Cerebellar cortex (tissue), 1 donor: Measurements from ENCODE around the gene AKR1B15.
"Not testable (repeated sequence)": the region's sequence is repeated elsewhere in the genome, so short reads cannot be mapped to it uniquely, and the experiment has no call there.

Source experiments
- DNase-seq: peaks from one replicate; pipeline ENCODE4 v3.0.0-alpha.2; 2015; ENCODE audit warnings: low spot score

AKR1B15 gene

GRCh38 chr7:134532954-134533218 is 16.0 kb upstream of the AKR1B15 start:
- no peak for DNase-seq

- no peak for DNase-seq
Measured at GRCh38 chr7:134533288-134533771, 15.6 kb upstream of the AKR1B15 start.

GRCh38 chr7:134534633-134535032 is 14.3 kb upstream of the AKR1B15 start:
- DNase-seq: no peak

- DNase-seq: no peak
Measured at GRCh38 chr7:134535272-134535918, 13.5 kb upstream of the AKR1B15 start.

- no peak for DNase-seq
Measured at GRCh38 chr7:134535919-134536299, 13.0 kb upstream of the AKR1B15 start.

GRCh38 chr7:134536558-134536957 is 12.4 kb upstream of the AKR1B15 start:
- DNase-seq: not testable (repeated sequence)

GRCh38 chr7:134537273-134537781 is 11.6 kb upstream of the AKR1B15 start:
- DNase-seq: not testable (repeated sequence)

- no peak for DNase-seq
Measured at GRCh38 chr7:134539380-134540004, 9.4 kb upstream of the AKR1B15 start.

GRCh38 chr7:134541501-134542194 is 7.3 kb upstream of the AKR1B15 start:
- not testable (repeated sequence) for DNase-seq

GRCh38 chr7:134542195-134542771 is 6.6 kb upstream of the AKR1B15 start:
- no peak for DNase-seq

- DNase-seq: no peak
Measured at GRCh38 chr7:134545380-134545779, 3.5 kb upstream of the AKR1B15 start.

GRCh38 chr7:134545918-134546317 is 3.0 kb upstream of the AKR1B15 start:
- no peak for DNase-seq

GRCh38 chr7:134546955-134547354 is 2.0 kb upstream of the AKR1B15 start:
- no peak for DNase-seq

GRCh38 chr7:134547397-134548054 is 1.4 kb upstream of the AKR1B15 start:
- peak; percentile 71 for DNase-seq

- DNase-seq: no peak
Measured at GRCh38 chr7:134549366-134549765, 456 bp downstream of the AKR1B15 start.

- DNase-seq: no peak
Measured at GRCh38 chr7:134552105-134552504, 3.2 kb downstream of the AKR1B15 start.

- DNase-seq: peak; percentile 5
Measured at GRCh38 chr7:134553976-134554375, 5.1 kb downstream of the AKR1B15 start.

- no peak for DNase-seq
Measured at GRCh38 chr7:134554417-134554966, 5.6 kb downstream of the AKR1B15 start.

GRCh38 chr7:134557391-134557790 is 8.5 kb downstream of the AKR1B15 start:
- no peak for DNase-seq

GRCh38 chr7:134558370-134558769 is 9.5 kb downstream of the AKR1B15 start:
- DNase-seq: no peak

- not testable (repeated sequence) for DNase-seq
Measured at GRCh38 chr7:134561616-134562015, 12.7 kb downstream of the AKR1B15 start.

GRCh38 chr7:134562136-134562535 is 13.2 kb downstream of the AKR1B15 start:
- DNase-seq: no peak
